Smooth muscle cell (in vitro differentiated cells): ENCODE results near the gene MKNK2. TPM values are rescaled to one million over a fixed set of nuclear protein-coding genes. Genes with fewer than 3 reads are reported as not detected.

Source experiments
- DNase-seq: peaks from one replicate; lab custom pipeline; 2025; ENCODE audit not compliant: unreplicated experiment; lab: John Stamatoyannopoulos, UW
- H2AFZ ChIP-seq: fragments of 200-600 bp; sonication (generic); 2 replicates; pipeline ENCODE4 v1.6.0; 2016; ENCODE audit warnings: antibody characterized with exemption, low read depth, mild to moderate bottlenecking
- H3F3A ChIP-seq: fragments of 200-600 bp; sonication (generic); 2 replicates; pipeline ENCODE4 v1.6.0; 2017; ENCODE audit warnings: antibody characterized with exemption, low read depth
- H3K27ac ChIP-seq: fragments of 200-600 bp; sonication (generic); 2 replicates; pipeline ENCODE4 v1.5.1; 2016; ENCODE audit warnings: low read depth, mild to moderate bottlenecking
- H3K27me3 ChIP-seq: fragments of 200-600 bp; sonication (generic); 2 replicates; pipeline ENCODE4 v1.6.1; 2016; ENCODE audit warnings: low read depth, mild to moderate bottlenecking
- H3K36me3 ChIP-seq: fragments of 200-600 bp; sonication (generic); 2 replicates; pipeline ENCODE4 v1.5.1; 2016; ENCODE audit warnings: low read depth
- H3K4me1 ChIP-seq: fragments of 200-600 bp; sonication (generic); 2 replicates; pipeline ENCODE4 v1.5.1; 2016; ENCODE audit warnings: low read depth
- H3K4me2 ChIP-seq: fragments of 200-600 bp; sonication (generic); 2 replicates; pipeline ENCODE4 v1.6.0; 2016; ENCODE audit warnings: mild to moderate bottlenecking
- H3K4me3 ChIP-seq: fragments of 200-600 bp; sonication (generic); 2 replicates; pipeline ENCODE4 v1.5.1; 2016; ENCODE audit warnings: mild to moderate bottlenecking
- H3K79me2 ChIP-seq: fragments of 200-600 bp; sonication (generic); 2 replicates; pipeline ENCODE4 v1.6.0; 2016; ENCODE audit warnings: low read depth, mild to moderate bottlenecking
- H3K9ac ChIP-seq: fragments of 200-600 bp; sonication (generic); 2 replicates; pipeline ENCODE4 v1.6.0; 2016; ENCODE audit warnings: low read depth
- H3K9me3 ChIP-seq: fragments of 200-600 bp; sonication (generic); replicated peaks from 2 replicates; pipeline ENCODE4 v1.5.1; 2016; ENCODE audit warnings: low read depth
- H4K20me1 ChIP-seq: fragments of 200-600 bp; sonication (generic); 2 replicates; pipeline ENCODE4 v1.6.0; 2016; ENCODE audit warnings: low read depth
- CTCF ChIP-seq: fragments of 200-600 bp; sonication (generic); IDR thresholded peaks from 2 replicates; pipeline ENCODE4 v1.5.1; 2017; ENCODE audit warnings: borderline replicate concordance, mild to moderate bottlenecking, antibody characterized with exemption; ENCODE audit not compliant: insufficient read depth, poor library complexity, severe bottlenecking
- WGBS: methylation state at CpG from one replicate; pipeline ENCODE4 v1.1.7; 2016; ENCODE audit warnings: low lambda C conversion rate; 5-methylcytosine and 5-hydroxymethylcytosine counted together
- polyA plus RNA-seq: library from polyadenylated mRNA; unstranded; fragments of >200 nt; fragmentation: Nextera tagmentation; extraction: Ambion mirVana; gene quantifications from 2 replicates; pipeline ENCODE4 v1.2.1, GENCODE V29; 2016
- total RNA-seq: library from RNA; depleted of rRNA; stranded (reverse); fragments of >200 nt; gene quantifications from 2 replicates; pipeline ENCODE4 v1.2.3, GENCODE V29; 2014

Gene MKNK2
- total and polyA plus RNA-seq, 2 experiments from 2014 or later = 43.6 to 44.7 TPM

- no peak for TF ChIP-seq CTCF
- H3K79me2 ChIP-seq = no peaks in the 10 kb centered on the region
- 92% methylated on average over 28 of the region's 28 CpGs for WGBS
- H4K20me1 ChIP-seq = peaks cover 40% of the 10 kb centered on the region
- H3K27me3 ChIP-seq = no peaks in the 10 kb centered on the region
- no peaks in the 10 kb centered on the region for H3K9me3 ChIP-seq
- H3K27ac ChIP-seq = peak overlapping the region; percentile 66
- H3K4me2 ChIP-seq = no peak overlapping the region
- H3K9ac ChIP-seq = no peak overlapping the region
- no peak for DNase-seq
- no peak overlapping the region for H2AFZ ChIP-seq
- no peaks in the 10 kb centered on the region for H3F3A ChIP-seq
- no peak overlapping the region for H3K4me3 ChIP-seq
- H3K4me1 ChIP-seq = peaks cover 16% of the 10 kb centered on the region
- H3K36me3 ChIP-seq = no peaks in the 10 kb centered on the region
Measured at GRCh38 chr19:2040647-2041432, 10.2 kb downstream of the MKNK2 start.

- Histone ChIP-seq H3K27ac (no peak overlapping the region), H3K36me3 (no peaks in the 10 kb centered on the region), H3K4me2 (no peak overlapping the region), H3K4me1 (peaks cover 16% of the 10 kb centered on the region), H3K4me3 (no peak overlapping the region), H3K79me2 (no peaks in the 10 kb centered on the region), H3F3A (no peaks in the 10 kb centered on the region), H3K27me3 (no peaks in the 10 kb centered on the region), H3K9ac (no peak overlapping the region), H2AFZ (no peak overlapping the region), H4K20me1 (peaks cover 32% of the 10 kb centered on the region), H3K9me3 (no peaks in the 10 kb centered on the region)
- 96% methylated on average over 12 of the region's 20 CpGs for WGBS
- no peak for DNase-seq
- TF ChIP-seq CTCF = no peak
Measured at GRCh38 chr19:2039959-2040646, 10.9 kb downstream of the MKNK2 start.

- Histone ChIP-seq H3K4me2 (no peak overlapping the region), H3F3A (no peaks in the 10 kb centered on the region), H4K20me1 (peaks cover 25% of the 10 kb centered on the region), H3K27ac (no peak overlapping the region), H3K79me2 (no peaks in the 10 kb centered on the region), H2AFZ (no peak overlapping the region), H3K4me3 (no peak overlapping the region), H3K27me3 (no peaks in the 10 kb centered on the region), H3K9ac (no peak overlapping the region), H3K4me1 (peaks cover 16% of the 10 kb centered on the region), H3K36me3 (no peaks in the 10 kb centered on the region), H3K9me3 (no peaks in the 10 kb centered on the region)
- 97% methylated on average over 30 of the region's 30 CpGs for WGBS
- DNase-seq = no peak
- no peak for TF ChIP-seq CTCF
Measured at GRCh38 chr19:2039089-2039958, 11.7 kb downstream of the MKNK2 start.
